K562 (cell line): ENCODE measurements around the gene PADI1. TPM values are rescaled to one million over a fixed set of nuclear protein-coding genes. Genes with fewer than 3 reads are reported as not detected.

Source experiments
- ATAC-seq: fragments of 200-7000 bp; cut with Tn5 transposase; 3 replicates; pipeline ENCODE4 v1.9.1; 2020; ENCODE audit warnings: moderate library complexity
- BruUV-seq: library from RNA; stranded (reverse); fragments of 400-500 nt; replicated peaks from 2 replicates; lab custom pipeline; 2021; lab: Mats Ljungman, UMichigan
- CTCF ChIA-PET: fragments of 300-600 bp; formaldehyde crosslinking; extraction: SDS; loops from one replicate; lab custom pipeline; 2021; ENCODE audit warnings: low intra/inter-chr PET ratio; lab: Yijun Ruan, JAX
- POLR2A ChIA-PET: fragments of 300-600, 350-650 bp; sonication (Branson Sonifier 250); formaldehyde crosslinking; extraction: SDS; loops from one replicate; lab custom pipeline; 2021; ENCODE audit warnings: antibody characterized with exemption, inconsistent platforms; lab: Yijun Ruan, JAX
- DNase-seq, 4 experiments: peaks; one replicate each; pipeline versions ENCODE4 v3.0.0 to v3.0.0-alpha.2; 2011 to 2018; ENCODE audit warnings: low spot score in 3 of 4, mixed read lengths in 3 of 4; ENCODE audit errors: extremely low read depth in 1 of 4
- FAIRE-seq: peaks from 2 replicates; lab custom pipeline; 2011; peaks lifted over from hg19 to GRCh38; lab: Jason Lieb, UNC
- H2AFZ ChIP-seq: 2 replicates; pipeline ENCODE4 v1.6.0; 2011; ENCODE audit warnings: low read depth, low read length, control low read depth, inconsistent platforms
- H3K27ac ChIP-seq: fragments of 200-600 bp; 3 replicates; pipeline ENCODE4 v1.8.0; 2011; ENCODE audit warnings: low read depth, mild to moderate bottlenecking, control low read depth, inconsistent platforms, low read length, moderate library complexity, mixed read lengths; ENCODE audit errors: extremely low read depth
- H3K27me3 ChIP-seq, 2 experiments: fragments of 300-600 bp in 1 of 2; 2 replicates in 1 of 2; 3 replicates in 1 of 2; pipeline versions ENCODE4 v1.6.0 to v1.8.0; 2011; ENCODE audit warnings: inconsistent platforms in 2 of 2, low read length in 2 of 2, mild to moderate bottlenecking in 1 of 2, mixed read lengths in 1 of 2, moderate library complexity in 1 of 2; ENCODE audit not compliant: control insufficient read depth in 2 of 2, insufficient read depth in 2 of 2
- H3K36me3 ChIP-seq: fragments of 300-600 bp; 3 replicates; pipeline ENCODE4 v1.8.0; 2011; ENCODE audit warnings: mild to moderate bottlenecking, low read length, inconsistent platforms; ENCODE audit not compliant: control insufficient read depth, insufficient read depth
- H3K4me1 ChIP-seq, 2 experiments: fragments of 200-600 bp in 1 of 2; replicated peaks in 1 of 2; 2 replicates in 1 of 2; 3 replicates in 1 of 2; pipeline versions ENCODE4 v1.5.1 to v1.8.0; 2011; ENCODE audit warnings: inconsistent platforms in 2 of 2, low read length in 2 of 2, mild to moderate bottlenecking in 1 of 2, mixed read lengths in 1 of 2, moderate library complexity in 1 of 2; ENCODE audit not compliant: control insufficient read depth in 2 of 2, insufficient read depth in 2 of 2
- H3K4me2 ChIP-seq: 2 replicates; pipeline ENCODE4 v1.6.1; 2011; ENCODE audit warnings: low read length, control low read depth, inconsistent platforms, mixed read lengths; ENCODE audit not compliant: insufficient read depth
- H3K4me3 ChIP-seq: fragments of 200-600 bp; sonication (generic), shearing (Covaris generic); 2 replicates; pipeline ENCODE4 v1.5.1; 2016; ENCODE audit warnings: control low read depth, inconsistent platforms
- H3K79me2 ChIP-seq: fragments of 200-600 bp; 3 replicates; pipeline ENCODE4 v1.8.0; 2011; ENCODE audit warnings: low read length, inconsistent platforms; ENCODE audit not compliant: control insufficient read depth, insufficient read depth
- H3K9ac ChIP-seq, 2 experiments: 2 replicates each; pipeline versions ENCODE4 v1.6.0 to v1.6.1; 2011; ENCODE audit warnings: low read depth in 2 of 2, low read length in 2 of 2, control low read depth in 1 of 2, inconsistent platforms in 1 of 2, mild to moderate bottlenecking in 1 of 2, mixed read lengths in 1 of 2; ENCODE audit not compliant: insufficient read depth in 1 of 2
- H3K9me1 ChIP-seq: one replicate; pipeline ENCODE4 v1.6.0; 2011; ENCODE audit warnings: inconsistent platforms, mild to moderate bottlenecking, low read length, moderate library complexity; ENCODE audit not compliant: control insufficient read depth, insufficient read depth
- H3K9me3 ChIP-seq: replicated peaks from 2 replicates; pipeline ENCODE4 v1.5.1; 2011; ENCODE audit warnings: low read depth, low read length, inconsistent platforms; ENCODE audit not compliant: control insufficient read depth, insufficient read depth
- H4K20me1 ChIP-seq: replicated peaks from 2 replicates; pipeline ENCODE4 v1.6.1; 2011; ENCODE audit warnings: low read length, inconsistent platforms, mixed read lengths; ENCODE audit not compliant: control insufficient read depth, insufficient read depth
- CAMTA2 ChIP-seq: fragments of 250-450 bp; sonication (Bioruptor Pico); conservative IDR thresholded peaks from 2 replicates; pipeline ENCODE4 v1.5.1; 2022
- NFXL1 ChIP-seq: fragments of 450-650 bp; formaldehyde crosslinking; IDR thresholded peaks from 2 replicates; pipeline ENCODE4 v1.4.0; 2021; ENCODE audit warnings: mild to moderate bottlenecking
- RBFOX2 ChIP-seq: fragments of 200-400 bp; formaldehyde crosslinking; IDR thresholded peaks from 2 replicates; pipeline ENCODE4 v1.6.1; 2017; ENCODE audit warnings: low read depth, mild to moderate bottlenecking, low read length, moderate library complexity
- THAP7 ChIP-seq: fragments of 250-450 bp; sonication (Bioruptor Pico); IDR thresholded peaks from 2 replicates; pipeline ENCODE4 v1.5.0; 2021
- THRAP3 ChIP-seq: fragments of 450-650 bp; IDR thresholded peaks from 2 replicates; pipeline ENCODE4 v1.6.1; 2016; ENCODE audit warnings: mild to moderate bottlenecking, inconsistent platforms, borderline replicate concordance
- ZNF224 ChIP-seq: sonication (generic); formaldehyde crosslinking; IDR thresholded peaks from 2 replicates; pipeline ENCODE4 v1.8.0; 2022; ENCODE audit warnings: mild to moderate bottlenecking, missing genetic modification reagents
- ZNF79 ChIP-seq: fragments of 250-450 bp; sonication (Bioruptor Pico); IDR thresholded peaks from 2 replicates; pipeline ENCODE4 v1.4.0; 2020; ENCODE audit warnings: low read depth, mild to moderate bottlenecking, moderate library complexity
- ZZZ3 ChIP-seq: fragments of 450-650 bp; IDR thresholded peaks from 2 replicates; pipeline ENCODE4 v1.6.1; 2016; ENCODE audit warnings: antibody characterized with exemption, mild to moderate bottlenecking, moderate library complexity
- WGBS: fragments of 100-300 bp; shearing (Covaris generic); methylation state at CpG from one replicate; pipeline ENCODE4 v1.1.6; 2016; ENCODE audit warnings: low coverage, mixed read lengths; ENCODE audit not compliant: insufficient coverage; ENCODE audit errors: missing lambda C conversion rate; 5-methylcytosine and 5-hydroxymethylcytosine counted together
- in situ Hi-C: fragments of 300-500 bp; cut with MboI; formaldehyde crosslinking; loops from 4 replicates; pipeline ENCODE4 v1.15.0; 2018; ENCODE audit warnings: inconsistent platforms, mixed read lengths
- intact Hi-C: fragments of 100-400 bp; cut with micrococcal nuclease; formaldehyde crosslinking; loops from 2 replicates; pipeline ENCODE4 v1.14.2; 2022
- polyA plus RNA-seq, 8 experiments: library from polyadenylated mRNA; depleted of rRNA in 4 of 8; stranded (reverse) in 5 of 8; unstranded in 3 of 8; fragments of >200 nt; fragmentation: Nextera tagmentation in 2 of 8; fragmentation: Illumina TruSeq in 1 of 8; extraction: Ambion mirVana in 2 of 8; extraction: Trizol in 1 of 8; gene quantifications; 2 replicates each; pipeline versions ENCODE4 v1.2.1 to v1.2.3, GENCODE V29; 2011 to 2014; ENCODE audit warnings: inconsistent platforms in 1 of 8, missing spikeins in 1 of 8
- total RNA-seq, 7 experiments: library from RNA; depleted of rRNA in 6 of 7; stranded (reverse); fragments of >200 nt in 6 of 7; fragmentation: Illumina TruSeq in 2 of 7; extraction: Trizol in 2 of 7; gene quantifications; 2 replicates each; pipeline versions ENCODE4 v1.2.1 to v1.2.3, GENCODE V29; 2011 to 2021; ENCODE audit warnings: low replicate concordance in 1 of 7

Gene PADI1
- total and polyA plus RNA-seq, 9 of the 15 experiments (the other 6 are each of a cell fraction or from before 2014, with no cell fraction given) = not detected

GRCh38 chr1:17233675-17234320 is 28.9 kb downstream of the PADI1 start:
- H3K9ac ChIP-seq = no peak overlapping the region
- POLR2A ChIA-PET = interaction anchor here (0.9 to 1.4 kb wide), 4 partner anchors 11 to 112 kb away, joined by 3 to 4 read pairs (median 3); no protein-coding TSS in a partner anchor
- H2AFZ ChIP-seq = no peak overlapping the region
- CTCF ChIA-PET = no interaction called here
- H3K36me3 ChIP-seq = no peaks in the 10 kb centered on the region
- DNase-seq (no peak), ATAC-seq (no peak), FAIRE-seq (no peak)
- no peak overlapping the region for H3K27ac ChIP-seq
- no peak for TF ChIP-seq THAP7 (CRISPR knock-in tag)
- no peak for TF ChIP-seq CAMTA2
- TF ChIP-seq NFXL1 = no peak
- TF ChIP-seq ZNF79 (CRISPR knock-in tag) = no peak
- TF ChIP-seq ZNF224 = no peak
- no peak for TF ChIP-seq THRAP3
- no peak for TF ChIP-seq ZZZ3
- no peak for TF ChIP-seq RBFOX2
- WGBS = 2% methylated on average over 6 of the region's 6 CpGs
- H4K20me1 ChIP-seq = peaks cover 14% of the 10 kb centered on the region
- no peaks in the 10 kb centered on the region for H3K79me2 ChIP-seq
- peaks cover 4% of the 10 kb centered on the region for H3K9me1 ChIP-seq
- H3K4me1 ChIP-seq = peaks cover 0 to 3% of the 10 kb centered on the region in 2 experiments; a peak in 1 of 5 replicates
- H3K4me2 ChIP-seq = no peak overlapping the region
- peaks cover 2 to 56% of the 10 kb centered on the region in 2 experiments for H3K27me3 ChIP-seq
- no TSS peak for BruUV-seq
- no peaks in the 10 kb centered on the region for H3K9me3 ChIP-seq
- H3K4me3 ChIP-seq = no peak overlapping the region
- in situ Hi-C loops (loop anchor here (5.0 kb wide), 1 partner anchor 106 kb away; no protein-coding TSS in a partner anchor), intact Hi-C loops (no loop called here)
